Stimulated activated CD8-positive, alpha-beta memory T cell treated with anti-CD3 and anti-CD28 coated beads, Interleukin-4, amount 100 ng/mL, for 48 hours (primary cell): ENCODE results near the gene SLC18B1.

Experiments
- DNase-seq: peaks from one replicate; pipeline ENCODE4 v3.0.0-alpha.2; 2020

Gene SLC18B1

GRCh38 chr6:132741281-132741680 is 57.2 kb downstream of the SLC18B1 start:
- DNase-seq = no peak

DNA sequence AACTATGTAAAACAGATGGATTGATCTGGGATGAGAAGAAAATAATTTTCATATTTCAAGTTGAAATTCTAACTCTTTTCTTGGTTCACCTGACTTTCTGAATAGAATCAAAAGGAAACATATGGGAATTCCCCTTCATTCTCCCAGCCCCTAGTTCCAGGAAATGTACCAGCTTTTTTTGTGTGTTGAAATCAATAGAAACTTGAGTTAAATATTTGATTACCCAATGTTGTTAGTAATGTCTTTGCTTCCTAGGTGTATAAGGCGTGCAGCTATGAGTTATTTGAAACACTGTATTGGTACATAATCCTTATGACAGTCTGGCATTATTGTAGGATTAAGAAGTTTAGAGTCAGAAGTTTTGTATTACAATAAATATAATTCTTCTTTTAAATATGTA is 62.2 kb downstream of the SLC18B1 start:
- no peak for DNase-seq

DNA sequence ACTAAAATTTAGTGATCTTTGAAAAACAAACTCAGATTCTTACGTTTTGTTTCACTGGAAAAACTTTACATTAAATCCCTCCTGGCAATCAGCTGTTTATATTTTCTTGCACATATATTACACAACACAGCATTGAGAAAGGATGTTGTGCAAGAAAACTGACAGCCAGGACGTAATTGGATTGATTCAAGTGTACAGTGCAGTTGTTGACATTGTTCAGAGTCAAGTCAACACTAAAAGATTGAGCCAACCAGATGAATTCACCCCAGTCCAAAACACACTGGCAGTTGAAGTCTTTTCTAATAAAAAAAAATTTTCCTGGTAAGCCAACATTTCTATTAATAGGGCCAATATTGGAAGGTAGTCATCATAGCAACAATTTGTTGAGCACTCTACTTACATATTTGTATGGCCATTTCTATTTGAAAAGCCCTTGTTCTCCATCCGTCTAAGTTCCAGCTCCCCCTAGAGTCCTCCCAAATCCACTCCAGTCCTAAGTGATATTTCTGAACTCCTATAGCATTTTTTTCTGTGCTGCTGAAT is 63.7 kb downstream of the SLC18B1 start:
- no peak for DNase-seq

GRCh38 chr6:132733814-132734213 is 64.6 kb downstream of the SLC18B1 start:
- no peak for DNase-seq

- DNase-seq = no peak
These were observed 65.2 kb downstream of the SLC18B1 start for GRCh38 chr6:132733283-132733682.

- DNase-seq = no peak
These were observed 67.4 kb downstream of the SLC18B1 start for GRCh38 chr6:132731086-132731485.

- DNase-seq = no peak
These were observed 67.9 kb downstream of the SLC18B1 start for GRCh38 chr6:132730560-132730959.

GRCh38 chr6:132728616-132729015 is 69.8 kb downstream of the SLC18B1 start:
- no peak for DNase-seq

GRCh38 chr6:132726608-132726975 is 71.8 kb downstream of the SLC18B1 start:
- no peak for DNase-seq

- no peak for DNase-seq
These were observed 72.4 kb downstream of the SLC18B1 start for GRCh38 chr6:132725947-132726607.

GRCh38 chr6:132725471-132725870 is 73.0 kb downstream of the SLC18B1 start:
- DNase-seq = no peak

GRCh38 chr6:132719736-132720448 is 78.5 kb downstream of the SLC18B1 start:
- no peak for DNase-seq
